GM21723 (cell line): ENCODE results near the gene FUOM.

Source experiments
- ATAC-seq: cut with Tn5 transposase; IDR thresholded peaks from one replicate; pipeline ENCODE4 v1.9.1; 2021; ENCODE audit warnings: mild to moderate bottlenecking, moderate library complexity; ENCODE audit not compliant: unreplicated experiment

The FUOM gene

GRCh38 chr10:133315847-133316246, 42.0 kb downstream of the FUOM start:
- ATAC-seq, result no peak

GRCh38 chr10:133314911-133315310, 42.9 kb downstream of the FUOM start:
- no peak for ATAC-seq

- no peak for ATAC-seq
Measured at GRCh38 chr10:133313192-133313591, 44.6 kb downstream of the FUOM start.

- ATAC-seq, result no peak
Measured at GRCh38 chr10:133312769-133313145, 45.1 kb downstream of the FUOM start.

- no peak for ATAC-seq
Measured at GRCh38 chr10:133312016-133312768, 45.6 kb downstream of the FUOM start.

- no peak for ATAC-seq
Measured at GRCh38 chr10:133311570-133311969, 46.2 kb downstream of the FUOM start.

GRCh38 chr10:133310789-133311188, 47.0 kb downstream of the FUOM start:
- ATAC-seq, result no peak

GRCh38 chr10:133310399-133310755, 47.4 kb downstream of the FUOM start:
- no peak for ATAC-seq

GRCh38 chr10:133309720-133310398, 48.0 kb downstream of the FUOM start:
- ATAC-seq, result no peak

- peak; percentile 70 for ATAC-seq
Measured at GRCh38 chr10:133309100-133309719, 48.6 kb downstream of the FUOM start.

GRCh38 chr10:133308421-133309099, 49.3 kb downstream of the FUOM start, which contains the start of the genes TUBGCP2 and ZNF511:
Gene TUBGCP2 (minus strand): TSS chr10:133308872. CDS start chr10:133302941, 5,931 bp downstream.
Gene ZNF511 (plus strand): TSS chr10:133308914. CDS start chr10:133308944, 30 bp downstream.
- peak; percentile 82 for ATAC-seq

- peak; percentile 52 for ATAC-seq
Measured at GRCh38 chr10:133307776-133308420, 49.9 kb downstream of the FUOM start.

GRCh38 chr10:133306941-133307379, 50.9 kb downstream of the FUOM start:
- no peak for ATAC-seq

GRCh38 chr10:133306097-133306476, 51.7 kb downstream of the FUOM start:
- ATAC-seq, result no peak
